GM19324 (cell line): ENCODE results near the gene ZSCAN12.
"Not testable (repeated sequence)": the region's sequence is repeated elsewhere in the genome, so short reads cannot be mapped to it uniquely, and the experiment has no call there.

Source experiments
- ATAC-seq: cut with Tn5 transposase; IDR thresholded peaks from one replicate; pipeline ENCODE4 v1.9.1; 2021; ENCODE audit warnings: mild to moderate bottlenecking, moderate library complexity; ENCODE audit not compliant: unreplicated experiment, low FRiP score

The ZSCAN12 gene

DNA sequence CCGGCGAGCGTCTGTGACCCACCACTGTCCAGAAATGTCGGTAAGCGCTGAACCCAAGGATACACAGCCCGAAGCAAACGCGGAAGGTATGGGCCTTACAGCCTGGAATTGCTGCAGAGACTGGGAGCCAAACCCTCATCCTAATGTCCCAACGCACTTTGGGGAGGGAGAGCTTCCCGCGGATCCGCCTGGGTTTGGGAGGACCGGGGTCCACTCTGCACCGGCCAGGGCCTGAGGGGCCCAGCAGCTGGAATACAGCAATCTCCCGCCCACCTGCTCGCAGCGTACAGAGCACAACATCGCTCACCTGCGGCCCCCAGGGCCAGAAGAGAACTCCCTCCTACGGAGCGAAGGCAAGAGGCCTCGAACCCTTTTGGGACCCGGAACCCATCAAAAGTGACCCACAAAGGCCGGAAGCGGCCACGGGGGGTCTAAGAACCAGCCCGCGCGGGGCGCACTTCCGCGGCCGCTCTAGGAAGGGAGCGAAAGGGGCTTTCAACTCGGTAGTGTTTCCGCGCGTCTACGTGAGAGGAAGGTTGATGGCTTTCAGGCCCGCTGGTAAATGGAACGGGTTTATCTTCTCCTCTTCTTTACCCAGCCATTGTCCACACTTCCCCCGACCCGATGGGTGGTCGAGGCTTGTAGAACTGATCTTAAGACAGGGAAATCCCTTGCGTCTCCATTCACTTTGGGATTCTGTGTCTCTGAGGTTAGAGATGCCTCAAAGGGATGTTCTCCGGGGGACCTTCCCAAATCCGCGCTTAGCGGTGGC, at the start of gene ZSCAN12:
ZSCAN12 (minus strand) TSS at position 398 of the 772 bp plus-strand sequence. CDS start 1,342 bp downstream, outside the sequence.
- peak; percentile 82 for ATAC-seq

GRCh38 chr6:28449056-28449455, 49.5 kb upstream of the ZSCAN12 start:
- ATAC-seq, result no peak

DNA sequence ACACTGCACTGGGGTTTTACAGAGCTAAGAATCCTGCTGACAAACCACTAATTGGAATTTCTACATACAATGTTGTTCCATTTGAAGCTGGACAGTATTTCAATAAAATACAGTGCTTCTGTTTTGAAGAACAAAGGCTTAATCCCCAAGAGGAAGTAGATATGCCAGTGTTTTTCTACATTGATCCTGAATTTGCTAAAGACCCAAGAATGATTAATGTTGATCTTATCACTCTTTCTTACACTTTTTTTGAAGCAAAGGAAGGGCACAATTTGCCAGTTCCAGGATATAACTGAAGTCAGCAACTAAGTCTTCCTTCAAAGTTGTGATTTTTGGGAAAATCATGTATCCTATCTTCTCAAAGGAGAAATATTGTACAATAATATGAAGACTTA, 48.0 kb upstream of the ZSCAN12 start:
- ATAC-seq, result not testable (repeated sequence)

- no peak for ATAC-seq
Observed at GRCh38 chr6:28446818-28447511, 47.4 kb upstream of the ZSCAN12 start.

DNA sequence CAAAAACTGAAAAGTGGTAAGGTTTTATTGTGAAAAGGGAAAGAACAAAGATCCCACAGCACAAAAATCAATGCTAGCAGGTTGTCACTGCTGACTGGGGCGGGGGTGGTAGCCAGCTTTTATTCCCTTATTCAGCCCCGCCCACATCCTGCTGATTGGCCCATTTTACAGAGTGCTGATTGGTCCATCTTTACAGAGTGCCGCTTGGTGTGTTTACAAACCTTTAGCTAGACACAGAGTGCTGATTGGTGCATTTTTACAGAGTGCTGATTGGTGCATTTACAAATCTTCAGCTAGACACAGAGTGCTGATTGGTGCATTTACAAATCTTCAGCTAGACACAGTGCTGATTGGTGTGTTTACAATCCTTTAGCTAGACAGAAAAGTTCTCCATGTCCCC, 45.2 kb upstream of the ZSCAN12 start:
- ATAC-seq, result not testable (repeated sequence)

DNA sequence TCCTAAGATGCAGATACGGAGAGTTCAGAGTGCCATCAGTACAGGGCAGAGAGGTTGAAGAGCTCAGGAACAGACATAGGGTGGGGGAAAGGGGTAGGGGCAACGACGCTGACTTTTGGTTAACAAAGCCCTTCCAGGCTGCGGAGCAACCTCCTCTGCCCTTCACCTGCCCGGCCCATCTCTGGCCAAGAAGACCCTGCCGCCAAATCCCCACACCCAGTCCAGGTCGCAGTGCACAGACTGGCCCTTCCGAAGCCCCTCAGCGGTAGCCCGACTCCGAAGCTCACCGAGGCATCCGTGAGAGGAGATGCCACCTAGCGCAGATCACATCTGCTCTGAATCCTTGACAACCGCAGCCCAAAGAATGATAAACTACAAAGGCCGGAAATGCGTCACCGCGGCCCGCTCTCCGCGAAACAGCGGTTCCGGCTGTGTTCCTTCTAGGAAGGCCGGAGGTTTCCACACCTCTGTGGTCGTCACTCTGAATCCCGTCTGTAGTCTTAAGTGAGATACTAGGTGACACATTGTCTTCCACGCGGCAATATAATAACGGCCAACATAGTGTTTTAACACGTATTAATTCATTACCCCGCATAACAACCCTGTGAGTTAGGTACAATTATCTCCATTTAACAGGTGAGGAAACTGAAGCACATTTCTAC, 43.7 kb upstream of the ZSCAN12 start, which contains the start of gene ZSCAN23:
ZSCAN23 (minus strand) TSS at position 380 of the 662 bp plus-strand sequence. CDS start 7,225 bp downstream, outside the sequence.
- ATAC-seq, result peak; percentile 88

GRCh38 chr6:28442586-28442985, 43.0 kb upstream of the ZSCAN12 start:
- no peak for ATAC-seq

GRCh38 chr6:28436404-28436803, 36.9 kb upstream of the ZSCAN12 start:
- ATAC-seq, result no peak

DNA sequence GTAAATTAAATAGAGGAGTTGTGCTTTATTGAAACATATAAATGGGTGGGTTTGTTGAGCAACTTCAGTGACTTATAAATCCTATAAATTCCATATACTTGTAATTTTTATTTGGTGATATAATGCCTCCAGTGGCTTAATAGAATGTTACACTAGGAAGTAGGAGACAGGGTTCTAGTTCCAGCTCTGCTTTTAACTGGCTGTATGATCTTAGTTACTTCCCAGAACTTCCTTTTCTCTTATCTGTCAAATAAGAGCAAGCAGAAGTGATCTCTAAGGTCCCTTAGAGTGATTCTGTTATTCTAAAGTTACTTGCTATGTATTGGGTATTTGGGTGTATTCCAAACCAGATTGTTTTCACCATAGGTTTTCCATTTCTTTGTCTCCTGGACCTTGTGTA, 33.6 kb upstream of the ZSCAN12 start:
- ATAC-seq, result no peak

DNA sequence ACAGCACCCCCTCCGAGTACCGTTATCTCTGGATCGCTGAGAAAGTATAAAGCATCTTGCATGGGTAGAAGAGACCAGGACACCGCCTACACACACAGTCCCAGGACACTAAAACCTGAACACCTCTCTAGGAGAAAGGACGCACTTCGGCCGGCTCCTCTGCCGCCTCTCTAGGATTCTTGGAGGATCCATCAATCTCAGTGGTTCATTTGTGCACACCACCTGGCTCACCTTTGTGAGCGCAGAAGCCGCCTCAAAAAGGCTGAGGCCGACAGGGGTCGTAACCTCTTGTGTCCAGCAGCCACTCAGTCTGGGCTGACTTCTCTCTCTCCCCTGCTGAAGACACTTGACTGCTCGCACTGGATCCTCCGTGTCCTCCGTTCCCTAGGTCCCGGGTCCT, 30.2 kb upstream of the ZSCAN12 start:
- ATAC-seq, result no peak

DNA sequence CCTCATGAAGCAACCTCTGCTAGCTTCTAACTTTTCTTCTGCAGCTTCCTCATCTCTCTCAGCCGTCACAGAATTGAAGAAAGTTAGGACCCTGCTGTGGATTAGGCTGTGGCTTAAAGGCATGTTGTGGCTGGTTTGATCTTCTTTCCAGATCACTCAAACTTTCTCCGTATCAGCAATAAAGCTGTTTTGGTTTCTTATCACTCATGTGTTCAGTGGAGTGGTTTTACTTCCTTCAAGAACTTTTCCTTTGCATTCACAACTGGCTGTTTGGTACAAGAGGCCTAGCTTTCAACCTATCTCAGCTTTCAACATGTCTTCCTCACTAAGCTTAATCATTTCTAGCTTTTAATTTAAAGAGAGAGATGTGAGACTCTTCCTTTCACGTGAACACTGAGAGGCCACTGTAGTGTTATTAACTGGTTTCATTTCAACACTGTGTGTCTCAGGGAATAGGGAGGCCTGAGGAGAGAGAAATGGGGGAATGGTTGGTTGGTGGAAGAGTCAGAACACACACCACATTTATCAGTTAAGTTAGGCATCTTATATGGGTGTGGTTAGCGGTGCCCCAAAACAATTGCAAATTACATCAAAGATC, 26.5 kb upstream of the ZSCAN12 start:
- ATAC-seq, result no peak

DNA sequence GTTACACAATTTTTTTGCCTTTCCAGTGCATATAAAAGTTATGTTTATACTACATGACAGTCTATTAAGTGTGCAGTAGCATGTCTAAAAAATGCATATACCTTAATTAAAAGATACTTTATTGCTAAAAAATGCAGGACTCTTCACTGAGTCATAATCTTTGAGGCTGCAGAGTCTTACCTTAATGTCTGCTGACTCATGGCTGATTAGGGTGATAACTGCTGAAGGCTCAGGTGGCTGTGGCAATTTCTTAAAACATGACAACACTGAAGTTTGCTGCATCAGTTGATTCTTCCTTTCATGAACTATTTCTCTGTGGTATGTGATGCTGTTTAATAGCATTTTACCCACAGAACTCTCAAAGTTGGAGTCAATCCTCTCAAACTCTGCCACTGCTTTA, 24.6 kb upstream of the ZSCAN12 start:
- ATAC-seq, result no peak

- no peak for ATAC-seq
Observed at GRCh38 chr6:28423546-28423945, 24.0 kb upstream of the ZSCAN12 start.

DNA sequence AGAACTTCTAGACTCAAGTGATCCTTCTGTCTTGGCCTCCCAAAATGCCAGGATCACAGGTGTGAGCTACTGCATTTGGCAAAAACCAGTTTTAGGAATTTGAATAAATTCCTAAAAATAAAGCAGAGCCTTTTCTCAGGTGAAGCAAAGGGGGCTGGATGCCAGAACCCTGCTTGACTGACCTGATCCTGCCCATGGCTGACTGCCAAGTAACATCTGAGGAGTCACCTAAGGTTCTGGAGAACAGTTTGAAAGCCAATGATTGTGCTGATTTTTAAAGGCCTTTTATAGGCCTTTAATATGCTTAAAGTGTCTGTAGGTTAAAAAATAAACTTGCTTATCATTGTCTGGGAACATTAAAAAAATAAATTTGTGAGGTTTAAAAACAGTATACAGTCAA, 14.1 kb upstream of the ZSCAN12 start:
- ATAC-seq, result no peak

DNA sequence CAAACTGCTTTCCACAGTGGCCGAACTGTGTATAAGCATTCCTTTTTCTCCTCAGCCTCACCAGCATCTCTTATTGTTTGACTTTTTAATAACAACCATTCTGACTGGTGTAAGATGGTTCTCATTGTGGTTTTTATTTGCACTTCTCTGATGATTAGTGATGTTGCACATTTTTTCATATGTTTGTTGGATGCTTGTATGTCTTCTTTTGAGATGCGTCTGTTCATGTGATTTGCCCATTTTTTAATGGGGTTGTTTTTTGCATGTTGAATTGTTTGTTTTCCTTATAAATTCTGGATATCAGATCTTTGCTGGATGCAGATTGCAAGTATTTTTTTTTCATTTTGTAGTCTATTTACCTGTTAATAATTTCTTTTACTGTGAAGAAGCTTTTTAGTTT, 11.2 kb upstream of the ZSCAN12 start:
- ATAC-seq, result no peak

GRCh38 chr6:28408076-28408802, 8.7 kb upstream of the ZSCAN12 start:
- ATAC-seq, result no peak

DNA sequence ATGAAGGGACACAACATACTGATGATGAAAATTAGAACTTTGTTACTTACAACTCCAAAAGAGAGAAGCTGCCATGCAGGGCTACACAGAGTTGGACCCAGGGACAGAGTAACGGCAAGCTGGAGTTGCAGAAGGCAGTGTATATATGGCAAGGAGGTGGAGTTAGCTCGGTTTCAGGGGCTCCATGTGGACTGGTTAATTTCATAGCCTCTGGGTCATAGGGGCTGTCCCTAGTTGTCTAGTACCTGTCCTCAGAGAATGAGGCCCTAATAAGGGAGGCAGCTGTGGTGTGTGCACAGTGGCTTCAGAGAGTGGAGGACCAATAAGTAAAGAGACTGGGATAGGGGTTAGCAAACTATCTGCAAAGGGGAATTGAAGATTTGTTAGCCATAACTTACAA, 7.9 kb upstream of the ZSCAN12 start:
- no peak for ATAC-seq

- not testable (repeated sequence) for ATAC-seq
Observed at GRCh38 chr6:28403923-28404322, 4.4 kb upstream of the ZSCAN12 start.

DNA sequence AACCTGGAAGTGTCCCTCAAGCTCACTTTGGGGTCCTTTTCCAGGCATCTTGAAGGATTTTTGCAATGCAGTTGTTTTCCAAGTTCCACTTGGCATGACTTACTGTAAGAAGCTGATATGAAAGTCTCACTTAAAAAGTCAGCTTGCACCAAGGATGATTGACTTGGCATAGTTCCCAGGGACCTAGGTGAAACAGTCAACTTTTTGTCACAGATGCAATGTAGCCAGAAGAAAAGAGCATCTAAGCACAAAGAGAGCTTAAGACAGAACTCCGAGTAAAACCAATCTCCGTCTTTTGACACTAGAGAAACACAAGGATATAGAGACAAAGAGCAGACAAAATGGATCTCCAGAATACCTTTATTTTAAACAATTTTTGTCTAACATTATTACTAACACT, 2.6 kb upstream of the ZSCAN12 start:
- no peak for ATAC-seq

- ATAC-seq, result no peak
Observed at GRCh38 chr6:28401172-28401571, 1.6 kb upstream of the ZSCAN12 start.
